GM23338 (cell line): Measurements from ENCODE around the gene CD302. TPM values are rescaled to one million over a fixed set of nuclear protein-coding genes. Genes with fewer than 3 reads are reported as not detected.

Experiments
- ATAC-seq: fragments of 200-7000 bp; cut with Tn5 transposase; 3 replicates; pipeline ENCODE4 v1.9.1; 2020
- DNase-seq: peaks from one replicate; pipeline ENCODE4 v3.0.0-alpha.2; 2015; ENCODE audit warnings: low spot score
- H2AFZ ChIP-seq: fragments of 200-600 bp; sonication (generic); 2 replicates; pipeline ENCODE4 v1.8.0; 2016; ENCODE audit warnings: antibody characterized with exemption, mild to moderate bottlenecking, moderate library complexity
- H3F3A ChIP-seq: fragments of 200-600 bp; sonication (generic); replicated peaks from 2 replicates; pipeline ENCODE4 v1.8.0; 2017; ENCODE audit warnings: antibody characterized with exemption, mixed run types, low read depth
- H3K27ac ChIP-seq: fragments of 200-600 bp; sonication (generic); 2 replicates; pipeline ENCODE4 v1.6.1; 2016; ENCODE audit warnings: low read depth
- H3K27me3 ChIP-seq: fragments of 200-600 bp; sonication (generic); 2 replicates; pipeline ENCODE4 v1.8.0; 2016; ENCODE audit warnings: mild to moderate bottlenecking, mixed run types, moderate library complexity; ENCODE audit not compliant: insufficient read depth
- H3K36me3 ChIP-seq: fragments of 200-600 bp; sonication (generic); 2 replicates; pipeline ENCODE4 v1.8.0; 2016; ENCODE audit warnings: mild to moderate bottlenecking; ENCODE audit not compliant: insufficient read depth
- H3K4me1 ChIP-seq: fragments of 200-600 bp; sonication (generic); 2 replicates; pipeline ENCODE4 v1.8.0; 2016; ENCODE audit warnings: mild to moderate bottlenecking, moderate library complexity; ENCODE audit not compliant: insufficient read depth
- H3K4me2 ChIP-seq: fragments of 200-600 bp; sonication (generic); 2 replicates; pipeline ENCODE4 v1.7.1; 2017; ENCODE audit warnings: mixed run types
- H3K4me3 ChIP-seq: fragments of 200-600 bp; sonication (generic); 2 replicates; pipeline ENCODE4 v1.6.1; 2016; ENCODE audit warnings: mixed run types
- H3K79me2 ChIP-seq: fragments of 200-600 bp; sonication (generic); replicated peaks from 2 replicates; pipeline ENCODE4 v1.8.0; 2017; ENCODE audit warnings: mild to moderate bottlenecking; ENCODE audit not compliant: insufficient read depth
- H3K9me2 ChIP-seq: fragments of 200-600 bp; sonication (generic); 2 replicates; pipeline ENCODE4 v1.8.0; 2017; ENCODE audit not compliant: insufficient read depth
- H4K20me1 ChIP-seq: fragments of 200-600 bp; sonication (generic); replicated peaks from 2 replicates; pipeline ENCODE4 v1.8.0; 2017; ENCODE audit warnings: mild to moderate bottlenecking; ENCODE audit not compliant: insufficient read depth
- H3K27ac Mint-ChIP-seq: 2 replicates; pipeline ENCODE4 v1.8.0; 2020; ENCODE audit warnings: inconsistent platforms, mild to moderate bottlenecking, moderate library complexity, mixed read lengths
- H3K27me3 Mint-ChIP-seq: 3 replicates; pipeline ENCODE4 v1.8.0; 2022; ENCODE audit warnings: low read depth, mild to moderate bottlenecking, moderate library complexity, mixed read lengths, inconsistent platforms; ENCODE audit not compliant: insufficient read depth, poor library complexity
- H3K36me3 Mint-ChIP-seq: 3 replicates; pipeline ENCODE4 v1.8.0; 2021; ENCODE audit warnings: low read depth, mild to moderate bottlenecking, inconsistent platforms, moderate library complexity, mixed read lengths
- H3K4me1 Mint-ChIP-seq: 3 replicates; pipeline ENCODE4 v1.8.0; 2020; ENCODE audit warnings: mild to moderate bottlenecking, inconsistent platforms, mixed read lengths
- H3K4me3 Mint-ChIP-seq: 3 replicates; pipeline ENCODE4 v1.8.0; 2021; ENCODE audit warnings: moderate library complexity, mild to moderate bottlenecking, inconsistent platforms, mixed read lengths
- H3K9me3 Mint-ChIP-seq: 3 replicates; pipeline ENCODE4 v1.8.0; 2020; ENCODE audit warnings: moderate library complexity, mild to moderate bottlenecking, inconsistent platforms, mixed read lengths
- CREB1 ChIP-seq: fragments of 250-450 bp; sonication (Bioruptor Pico); IDR thresholded peaks from 2 replicates; pipeline ENCODE4 v1.5.0; 2020; ENCODE audit warnings: low read depth, mild to moderate bottlenecking, moderate library complexity
- CTCF ChIP-seq, 2 experiments: fragments of 200-600 bp in 1 of 2; sonication (generic) in 1 of 2; conservative IDR thresholded peaks; 2 replicates each; pipeline versions ENCODE4 v1.5.1 to v1.6.1; 2016 to 2017; ENCODE audit warnings: antibody characterized with exemption in 2 of 2, low read depth in 2 of 2, mild to moderate bottlenecking in 2 of 2, moderate library complexity in 1 of 2
- ETS1 ChIP-seq: IDR thresholded peaks from 2 replicates; pipeline ENCODE4 v1.6.1; 2016; ENCODE audit warnings: antibody characterized with exemption
- EZH2 ChIP-seq: fragments of 200-600 bp; sonication (generic); IDR thresholded peaks from one replicate; pipeline ENCODE4 v1.8.0; 2017; ENCODE audit warnings: antibody characterized with exemption, mild to moderate bottlenecking, low read depth; ENCODE audit not compliant: unreplicated experiment
- EZH2phosphoT487 ChIP-seq: fragments of 200-600 bp; sonication (generic); IDR thresholded peaks from one replicate; pipeline ENCODE4 v1.8.1; 2018; ENCODE audit warnings: antibody characterized with exemption; ENCODE audit not compliant: unreplicated experiment
- JUNB ChIP-seq: IDR thresholded peaks from one replicate; pipeline ENCODE4 v1.6.1; 2016; ENCODE audit warnings: antibody characterized with exemption; ENCODE audit not compliant: unreplicated experiment
- POLR2AphosphoS5 ChIP-seq: IDR thresholded peaks from 2 replicates; pipeline ENCODE4 v1.6.1; 2016; ENCODE audit warnings: antibody characterized with exemption, low read depth
- REST ChIP-seq: IDR thresholded peaks from one replicate; pipeline ENCODE4 v1.6.1; 2018; ENCODE audit warnings: antibody characterized with exemption; ENCODE audit not compliant: unreplicated experiment
- STAT1 ChIP-seq: IDR thresholded peaks from one replicate; pipeline ENCODE4 v1.6.1; 2016; ENCODE audit warnings: antibody characterized with exemption; ENCODE audit not compliant: unreplicated experiment
- ZNF114 ChIP-seq: fragments of 250-450 bp; sonication (Bioruptor Pico); IDR thresholded peaks from 2 replicates; pipeline ENCODE4 v1.5.0; 2020; ENCODE audit warnings: mild to moderate bottlenecking, moderate library complexity
- ZNF331 ChIP-seq: fragments of 250-450 bp; sonication (Bioruptor Pico); IDR thresholded peaks from 2 replicates; pipeline ENCODE4 v1.5.0; 2020; ENCODE audit warnings: low read depth, mild to moderate bottlenecking, moderate library complexity
- ZNF462 ChIP-seq: fragments of 250-450 bp; sonication (Bioruptor Pico); IDR thresholded peaks from 2 replicates; pipeline ENCODE4 v1.5.0; 2020; ENCODE audit warnings: mild to moderate bottlenecking, moderate library complexity
- polyA plus RNA-seq: library from polyadenylated mRNA; unstranded; fragments of >200 nt; fragmentation: Nextera tagmentation; extraction: Ambion mirVana; gene quantifications from 2 replicates; pipeline ENCODE4 v1.2.1, GENCODE V29; 2016
- total RNA-seq: library from RNA; depleted of rRNA; stranded (reverse); fragments of >200 nt; shearing (Covaris generic); gene quantifications from 2 replicates; pipeline ENCODE4 v1.2.3, GENCODE V29; 2014

CD302 gene
- total and polyA plus RNA-seq, 2 experiments from 2014 or later: 1.6 to 1.9 TPM

- Mint-ChIP-seq H3K36me3 (peaks cover 81% of the 10 kb centered on the region), H3K27ac (no peak overlapping the region), H3K27me3 (no peaks in the 10 kb centered on the region), H3K4me3 (no peak overlapping the region), H3K4me1 (no peaks in the 10 kb centered on the region; the same call in 2 of the 3 replicates), H3K9me3 (no peaks in the 10 kb centered on the region)
- TF ChIP-seq ZNF331 (CRISPR knock-in tag) (no peak), CREB1 (CRISPR knock-in tag) (no peak), REST (no peak), EZH2phosphoT487 (no peak), STAT1 (no peak), JUNB (no peak), ETS1 (no peak), CTCF (conservative IDR thresholded peaks at IDR 0.05; ENCODE audit: low read depth in 2 of 2) (no peak), POLR2AphosphoS5 (no peak), EZH2 (no peak), ZNF114 (CRISPR knock-in tag) (no peak), ZNF462 (CRISPR knock-in tag) (no peak)
- peaks cover 42% of the 10 kb centered on the region for H3K36me3 ChIP-seq
- no peak for DNase-seq
- no peaks in the 10 kb centered on the region for H3K4me1 ChIP-seq
- H3K9me2 ChIP-seq: no peaks in the 10 kb centered on the region
- H3K27me3 ChIP-seq: no peaks in the 10 kb centered on the region
- no peak overlapping the region for H3K4me2 ChIP-seq
- no peak overlapping the region for H2AFZ ChIP-seq
- peaks cover 12% of the 10 kb centered on the region for H4K20me1 ChIP-seq
- H3K4me3 ChIP-seq: no peak overlapping the region
- peaks cover 67% of the 10 kb centered on the region for H3K79me2 ChIP-seq
- no peak for ATAC-seq
- H3F3A ChIP-seq: peaks cover 4% of the 10 kb centered on the region; the same call in 1 of the 2 replicates
- H3K27ac ChIP-seq: no peak overlapping the region
Observed at GRCh38 chr2:159748089-159748488, 49.9 kb downstream of the CD302 start.
